ENCODE measurements around the gene ZSCAN5B. TPM values are rescaled to one million over a fixed set of nuclear protein-coding genes. Genes with fewer than 3 reads are reported as not detected.

Gene ZSCAN5B
- total RNA-seq, 1 experiment from 2014 or later, result not detected

DNA sequence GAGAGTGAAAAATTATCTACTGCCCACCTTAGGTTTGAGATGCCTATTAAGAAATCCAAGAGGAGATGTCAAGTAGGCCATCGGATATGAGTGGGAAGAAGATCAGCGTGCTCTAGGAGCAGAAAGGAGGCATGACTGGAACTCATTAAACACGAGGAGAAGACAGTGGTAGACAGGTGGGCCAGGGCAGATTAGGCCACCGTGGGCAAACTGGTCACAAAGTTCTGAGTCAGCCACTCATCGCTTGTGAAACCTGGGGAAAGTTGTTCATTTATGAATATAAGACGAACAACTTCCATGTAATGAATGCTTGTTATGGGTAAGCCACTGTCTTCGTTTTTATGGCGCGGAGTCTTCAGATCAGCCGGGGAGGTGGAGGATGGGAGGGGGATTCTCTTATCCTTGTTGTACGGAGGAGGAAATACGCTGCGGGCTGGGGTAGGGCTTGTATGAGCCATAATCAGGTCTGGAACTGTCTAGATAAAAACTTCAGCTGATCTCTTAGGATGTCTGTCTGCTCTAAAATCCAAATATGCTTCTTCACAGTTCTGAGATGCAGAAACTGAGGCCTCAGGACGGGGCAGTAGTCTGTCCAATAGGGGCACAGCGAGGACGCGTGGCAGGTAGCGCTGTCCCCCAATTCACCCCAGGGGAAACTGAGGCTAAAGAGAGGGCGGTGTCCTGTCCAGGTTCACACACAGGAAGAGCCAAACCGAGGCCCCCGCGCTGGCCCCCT, 57.6 kb downstream of the ZSCAN5B start:
- ATAC-seq, result no peak; the same call in 1 of the 2 replicates
- no peak for TF ChIP-seq POLR2AphosphoS5 (IDR thresholded peaks at IDR 0.05; ENCODE audit: low read depth, low read length)
- TF ChIP-seq SIN3A (IDR thresholded peaks at IDR 0.05; ENCODE audit: borderline replicate concordance, insufficient read depth, low read depth, low read length), result no peak
- TF ChIP-seq, protein P1, sequence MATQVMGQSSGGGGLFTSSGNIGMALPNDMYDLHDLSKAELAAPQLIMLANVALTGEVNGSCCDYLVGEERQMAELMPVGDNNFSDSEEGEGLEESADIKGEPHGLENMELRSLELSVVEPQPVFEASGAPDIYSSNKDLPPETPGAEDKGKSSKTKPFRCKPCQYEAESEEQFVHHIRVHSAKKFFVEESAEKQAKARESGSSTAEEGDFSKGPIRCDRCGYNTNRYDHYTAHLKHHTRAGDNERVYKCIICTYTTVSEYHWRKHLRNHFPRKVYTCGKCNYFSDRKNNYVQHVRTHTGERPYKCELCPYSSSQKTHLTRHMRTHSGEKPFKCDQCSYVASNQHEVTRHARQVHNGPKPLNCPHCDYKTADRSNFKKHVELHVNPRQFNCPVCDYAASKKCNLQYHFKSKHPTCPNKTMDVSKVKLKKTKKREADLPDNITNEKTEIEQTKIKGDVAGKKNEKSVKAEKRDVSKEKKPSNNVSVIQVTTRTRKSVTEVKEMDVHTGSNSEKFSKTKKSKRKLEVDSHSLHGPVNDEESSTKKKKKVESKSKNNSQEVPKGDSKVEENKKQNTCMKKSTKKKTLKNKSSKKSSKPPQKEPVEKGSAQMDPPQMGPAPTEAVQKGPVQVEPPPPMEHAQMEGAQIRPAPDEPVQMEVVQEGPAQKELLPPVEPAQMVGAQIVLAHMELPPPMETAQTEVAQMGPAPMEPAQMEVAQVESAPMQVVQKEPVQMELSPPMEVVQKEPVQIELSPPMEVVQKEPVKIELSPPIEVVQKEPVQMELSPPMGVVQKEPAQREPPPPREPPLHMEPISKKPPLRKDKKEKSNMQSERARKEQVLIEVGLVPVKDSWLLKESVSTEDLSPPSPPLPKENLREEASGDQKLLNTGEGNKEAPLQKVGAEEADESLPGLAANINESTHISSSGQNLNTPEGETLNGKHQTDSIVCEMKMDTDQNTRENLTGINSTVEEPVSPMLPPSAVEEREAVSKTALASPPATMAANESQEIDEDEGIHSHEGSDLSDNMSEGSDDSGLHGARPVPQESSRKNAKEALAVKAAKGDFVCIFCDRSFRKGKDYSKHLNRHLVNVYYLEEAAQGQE (IDR thresholded peaks at IDR 0.05; ENCODE audit: insufficient read depth in 1 of 2, low read depth in 2 of 2, low read length in 1 of 2), result no peak
- TF ChIP-seq, protein P2, sequence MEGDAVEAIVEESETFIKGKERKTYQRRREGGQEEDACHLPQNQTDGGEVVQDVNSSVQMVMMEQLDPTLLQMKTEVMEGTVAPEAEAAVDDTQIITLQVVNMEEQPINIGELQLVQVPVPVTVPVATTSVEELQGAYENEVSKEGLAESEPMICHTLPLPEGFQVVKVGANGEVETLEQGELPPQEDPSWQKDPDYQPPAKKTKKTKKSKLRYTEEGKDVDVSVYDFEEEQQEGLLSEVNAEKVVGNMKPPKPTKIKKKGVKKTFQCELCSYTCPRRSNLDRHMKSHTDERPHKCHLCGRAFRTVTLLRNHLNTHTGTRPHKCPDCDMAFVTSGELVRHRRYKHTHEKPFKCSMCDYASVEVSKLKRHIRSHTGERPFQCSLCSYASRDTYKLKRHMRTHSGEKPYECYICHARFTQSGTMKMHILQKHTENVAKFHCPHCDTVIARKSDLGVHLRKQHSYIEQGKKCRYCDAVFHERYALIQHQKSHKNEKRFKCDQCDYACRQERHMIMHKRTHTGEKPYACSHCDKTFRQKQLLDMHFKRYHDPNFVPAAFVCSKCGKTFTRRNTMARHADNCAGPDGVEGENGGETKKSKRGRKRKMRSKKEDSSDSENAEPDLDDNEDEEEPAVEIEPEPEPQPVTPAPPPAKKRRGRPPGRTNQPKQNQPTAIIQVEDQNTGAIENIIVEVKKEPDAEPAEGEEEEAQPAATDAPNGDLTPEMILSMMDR (IDR thresholded peaks at IDR 0.05), result no peak
- H3K27me3 ChIP-seq (ENCODE audit: control insufficient read depth, insufficient read depth, low read length), result no peaks in the 10 kb centered on the region
- no peaks in the 10 kb centered on the region for H3K9me3 ChIP-seq (ENCODE audit: control insufficient read depth, insufficient read depth, low read depth, low read length)
- CTCF ChIA-PET, result no interaction called here
- intact Hi-C loops (cut with micrococcal nuclease; ENCODE audit: unreplicated experiment), result no loop called here
- H3K4me3 ChIP-seq (ENCODE audit: low read depth in 2 of 2, low read length in 2 of 2), result peak overlapping the region; percentile 61 to 71
- POLR2A ChIA-PET, result interaction anchor here (0.5 to 0.6 kb wide), 2 partner anchors 20 to 33 kb away, joined by 4 to 6 read pairs; no protein-coding TSS in a partner anchor
- no peak for DNase-seq (ENCODE audit: low read depth, low spot score)
- peak overlapping the region; percentile 72 for H3K27ac ChIP-seq (ENCODE audit: low read length)
- in situ Hi-C loops (cut with HindIII; ENCODE audit: low pct_unique_long_range_greater_than_20kb, low sequenced_read_pairs), result no loop called here
- TSS peak; percentile 96 for BruUV-seq (replicated peaks)
- peaks cover 23% of the 10 kb centered on the region for H3K4me1 ChIP-seq (ENCODE audit: control insufficient read depth, insufficient read depth, low read length)
- no peaks in the 10 kb centered on the region for H3K36me3 ChIP-seq (ENCODE audit: control insufficient read depth, insufficient read depth, low read length)

Other genes with a start within 250 kb of the ZSCAN5B start
- gene NLRP8, start 250.0 kb downstream of the ZSCAN5B start, total RNA-seq (2021; ENCODE audit: unreplicated experiment), result not detected
- gene NLRP5, start 211.0 kb downstream of the ZSCAN5B start, total RNA-seq (2021; ENCODE audit: unreplicated experiment), result not detected
- 132 TPM for gene ZNF787, start 76.5 kb downstream of the ZSCAN5B start, total RNA-seq (2021; ENCODE audit: unreplicated experiment)
- 81.5 TPM for gene ZNF444, start 56.5 kb downstream of the ZSCAN5B start, total RNA-seq (2021; ENCODE audit: unreplicated experiment)
- gene GALP, start 21.8 kb downstream of the ZSCAN5B start, total RNA-seq (2021; ENCODE audit: unreplicated experiment), result not detected
- gene ZSCAN5C, start 4.5 kb upstream of the ZSCAN5B start, total RNA-seq (2021; ENCODE audit: unreplicated experiment), result not detected
- not detected for gene EDDM13, start 75.0 kb upstream of the ZSCAN5B start, total RNA-seq (2021; ENCODE audit: unreplicated experiment)
- 13.8 TPM for gene ZSCAN5A, start 117.1 kb upstream of the ZSCAN5B start, total RNA-seq (2021; ENCODE audit: unreplicated experiment)
- 2.0 TPM for gene ZNF582, start 195.8 kb upstream of the ZSCAN5B start, total RNA-seq (2021; ENCODE audit: unreplicated experiment)
- 6.1 TPM for gene ZNF583, start 206.5 kb upstream of the ZSCAN5B start, total RNA-seq (2021; ENCODE audit: unreplicated experiment)